GM19372 (cell line): ENCODE results near the gene TBC1D5.

Experiments
- ATAC-seq: cut with Tn5 transposase; IDR thresholded peaks from one replicate; pipeline ENCODE4 v1.9.1; 2021; ENCODE audit warnings: mild to moderate bottlenecking, low read depth, moderate library complexity; ENCODE audit not compliant: unreplicated experiment

Gene TBC1D5

GRCh38 chr3:17259685-17260084 lies 482.7 kb downstream of the TBC1D5 start:
- no peak for ATAC-seq

GRCh38 chr3:17258823-17259436 lies 483.5 kb downstream of the TBC1D5 start:
- no peak for ATAC-seq

- no peak for ATAC-seq
These were observed 485.2 kb downstream of the TBC1D5 start for GRCh38 chr3:17257269-17257668.

- no peak for ATAC-seq
These were observed 498.8 kb downstream of the TBC1D5 start for GRCh38 chr3:17243621-17244020.

- no peak for ATAC-seq
These were observed 503.0 kb downstream of the TBC1D5 start for GRCh38 chr3:17239417-17239816.

- no peak for ATAC-seq
These were observed 504.4 kb downstream of the TBC1D5 start for GRCh38 chr3:17238023-17238422.

GRCh38 chr3:17235310-17235709 lies 507.1 kb downstream of the TBC1D5 start:
- no peak for ATAC-seq

- ATAC-seq, result no peak
These were observed 508.0 kb downstream of the TBC1D5 start for GRCh38 chr3:17234382-17234781.

GRCh38 chr3:17233398-17233800 lies 509.0 kb downstream of the TBC1D5 start:
- ATAC-seq, result peak; percentile 86

- ATAC-seq, result no peak
These were observed 510.0 kb downstream of the TBC1D5 start for GRCh38 chr3:17232442-17232841.

- no peak for ATAC-seq
These were observed 510.7 kb downstream of the TBC1D5 start for GRCh38 chr3:17231537-17232261.

GRCh38 chr3:17227472-17227871 lies 515.0 kb downstream of the TBC1D5 start:
- no peak for ATAC-seq

GRCh38 chr3:17221529-17221928 lies 520.9 kb downstream of the TBC1D5 start:
- ATAC-seq, result no peak

GRCh38 chr3:17219593-17219992 lies 522.8 kb downstream of the TBC1D5 start:
- ATAC-seq, result no peak

- ATAC-seq, result no peak
These were observed 523.8 kb downstream of the TBC1D5 start for GRCh38 chr3:17218587-17218986.

GRCh38 chr3:17217588-17217987 lies 524.8 kb downstream of the TBC1D5 start:
- no peak for ATAC-seq

- no peak for ATAC-seq
These were observed 529.3 kb downstream of the TBC1D5 start for GRCh38 chr3:17213102-17213501.

GRCh38 chr3:17207979-17208378 lies 534.5 kb downstream of the TBC1D5 start:
- ATAC-seq, result no peak

- no peak for ATAC-seq
These were observed 535.4 kb downstream of the TBC1D5 start for GRCh38 chr3:17207019-17207418.

GRCh38 chr3:17204049-17204650 lies 538.3 kb downstream of the TBC1D5 start:
- ATAC-seq, result no peak

GRCh38 chr3:17201538-17201937 lies 540.9 kb downstream of the TBC1D5 start:
- ATAC-seq, result no peak
